ENCODE data around the gene RXYLT1.

RXYLT1 gene

DNA sequence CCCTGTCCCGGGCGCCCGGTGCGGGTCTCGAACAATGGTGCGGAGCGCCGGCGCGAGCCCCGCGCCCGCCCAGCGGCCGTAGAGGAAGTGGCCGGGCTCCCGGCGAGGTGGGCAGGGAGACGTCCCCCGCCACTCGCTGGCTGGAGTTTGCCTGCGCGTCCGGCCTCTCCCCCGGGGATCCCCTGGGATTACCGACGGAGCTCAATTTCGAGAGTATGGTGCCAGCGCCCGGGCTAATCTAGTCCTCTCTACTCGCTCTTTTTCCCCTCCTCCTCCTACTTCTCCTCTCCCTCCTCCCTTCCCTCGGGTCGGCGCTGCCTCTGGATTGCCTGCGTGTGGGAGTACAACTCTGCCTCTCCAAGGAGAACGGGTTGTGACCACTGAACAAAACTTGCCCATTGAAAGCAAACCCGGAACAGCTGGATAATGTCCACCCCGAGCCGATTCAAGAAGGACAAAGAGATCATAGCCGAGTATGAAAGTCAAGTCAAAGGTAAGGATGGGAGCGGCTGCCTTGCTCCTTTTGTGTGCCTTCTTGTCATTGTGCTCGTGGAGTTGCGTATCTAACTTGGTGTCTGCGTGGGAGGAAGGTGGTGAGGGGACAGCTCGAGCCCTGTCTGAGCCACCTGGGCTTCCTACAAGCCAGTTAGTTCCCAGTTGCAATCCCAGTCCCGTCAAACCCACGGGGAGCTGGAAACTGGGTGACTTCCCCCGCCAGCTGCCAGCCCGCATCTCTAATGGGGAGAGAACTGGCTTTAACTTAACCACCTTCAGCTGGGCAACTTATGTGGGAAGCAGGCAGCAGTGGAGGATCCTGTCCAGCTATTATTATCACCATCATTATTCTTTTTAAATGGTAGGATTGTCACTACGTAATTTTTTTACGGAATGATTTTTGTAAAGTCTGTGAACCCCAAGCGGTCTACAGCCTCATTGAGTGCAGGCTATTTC lies 65.0 kb downstream of the RXYLT1 start, which contains the start of gene SRGAP1:
TSS of gene SRGAP1 (plus strand) at position 310 of the 951 bp plus-strand sequence. CDS start at position 427, 117 bp downstream.
- no peak for DNase-seq

DNA sequence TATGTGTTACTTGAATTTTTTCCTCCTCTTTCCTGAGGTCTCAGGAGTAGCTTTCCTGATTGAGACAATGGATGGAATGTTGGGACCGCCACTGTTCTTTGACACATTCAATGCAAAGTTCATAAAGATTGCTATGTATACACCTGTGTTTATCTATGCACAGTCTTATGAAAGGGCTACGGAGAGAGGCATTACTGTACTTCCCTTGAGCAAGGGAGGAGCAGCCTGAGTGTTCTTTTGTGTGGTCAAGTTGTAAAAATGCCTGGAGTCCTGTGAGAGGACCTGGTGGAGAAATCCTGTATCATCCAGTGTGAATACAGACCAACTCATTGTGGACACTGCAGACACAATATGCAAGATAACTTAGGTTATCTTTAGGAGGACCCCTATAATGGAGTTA lies 66.0 kb downstream of the RXYLT1 start:
- no peak for DNase-seq

- no peak for DNase-seq
Observed at GRCh38 chr12:63846238-63846967, 66.7 kb downstream of the RXYLT1 start.

GRCh38 chr12:63848450-63848849 lies 68.7 kb downstream of the RXYLT1 start:
- no peak for DNase-seq

- no peak for DNase-seq
Observed at GRCh38 chr12:63849106-63849620, 69.5 kb downstream of the RXYLT1 start.

DNA sequence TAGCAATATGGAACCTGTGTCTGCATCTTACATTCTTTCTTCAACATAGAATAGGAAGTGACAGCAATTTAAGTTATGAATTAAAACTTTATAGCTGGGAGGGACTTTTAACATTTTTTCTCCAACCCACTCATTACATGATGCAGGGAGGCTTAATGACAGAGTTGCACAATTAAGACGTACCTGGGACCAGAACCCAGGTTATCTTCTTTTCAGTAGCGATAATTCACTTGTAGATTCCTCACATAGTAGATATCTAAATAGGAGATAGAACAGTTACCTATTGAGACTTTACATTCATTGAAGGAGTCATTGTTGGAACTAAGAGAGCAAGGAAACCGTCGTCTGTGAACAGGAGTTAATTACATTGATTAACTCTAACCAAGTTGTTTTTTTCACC lies 69.9 kb downstream of the RXYLT1 start:
- no peak for DNase-seq

DNA sequence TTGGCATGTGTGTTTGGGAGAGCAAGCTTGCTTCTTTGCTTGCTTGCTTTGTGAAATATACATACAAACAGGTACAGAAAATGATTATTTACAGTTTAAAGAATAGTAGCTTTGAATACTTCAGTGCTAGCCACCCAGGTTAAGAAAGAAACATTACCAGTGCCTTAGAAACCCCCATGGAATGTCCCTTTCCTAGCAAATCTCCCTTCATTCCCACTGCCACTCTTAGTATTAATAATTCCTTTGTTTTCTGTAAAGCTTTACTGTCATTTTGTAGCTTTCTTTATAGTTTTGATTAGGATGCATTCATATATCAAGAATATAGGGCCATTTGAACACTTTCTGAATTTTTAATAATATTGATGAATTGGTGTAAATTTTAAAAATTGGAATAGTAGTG lies 74.3 kb downstream of the RXYLT1 start:
- DNase-seq = no peak

DNA sequence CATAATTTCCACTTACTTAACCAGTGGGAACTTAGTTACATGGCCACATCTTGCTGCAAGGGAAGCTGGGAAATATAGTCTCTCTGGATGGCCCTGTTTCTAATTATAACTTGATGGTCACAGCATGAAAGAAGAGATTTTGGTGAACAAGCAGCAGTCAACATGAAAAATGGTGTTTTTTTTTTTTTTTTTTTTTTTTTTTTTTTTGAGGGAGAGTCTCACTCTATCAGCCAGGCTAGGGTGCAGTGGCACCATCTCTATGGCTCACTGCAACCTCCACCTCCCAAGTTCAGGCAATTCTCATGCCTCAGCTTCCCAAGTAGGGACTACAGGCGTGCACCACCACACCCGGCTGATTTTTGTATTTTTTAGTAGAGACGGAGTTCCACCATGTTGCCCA lies 75.6 kb downstream of the RXYLT1 start:
- DNase-seq = no peak

- DNase-seq = no peak
Observed at GRCh38 chr12:63857771-63858670, 78.3 kb downstream of the RXYLT1 start.
